ENCODE data around the gene ZNF415.

DNA sequence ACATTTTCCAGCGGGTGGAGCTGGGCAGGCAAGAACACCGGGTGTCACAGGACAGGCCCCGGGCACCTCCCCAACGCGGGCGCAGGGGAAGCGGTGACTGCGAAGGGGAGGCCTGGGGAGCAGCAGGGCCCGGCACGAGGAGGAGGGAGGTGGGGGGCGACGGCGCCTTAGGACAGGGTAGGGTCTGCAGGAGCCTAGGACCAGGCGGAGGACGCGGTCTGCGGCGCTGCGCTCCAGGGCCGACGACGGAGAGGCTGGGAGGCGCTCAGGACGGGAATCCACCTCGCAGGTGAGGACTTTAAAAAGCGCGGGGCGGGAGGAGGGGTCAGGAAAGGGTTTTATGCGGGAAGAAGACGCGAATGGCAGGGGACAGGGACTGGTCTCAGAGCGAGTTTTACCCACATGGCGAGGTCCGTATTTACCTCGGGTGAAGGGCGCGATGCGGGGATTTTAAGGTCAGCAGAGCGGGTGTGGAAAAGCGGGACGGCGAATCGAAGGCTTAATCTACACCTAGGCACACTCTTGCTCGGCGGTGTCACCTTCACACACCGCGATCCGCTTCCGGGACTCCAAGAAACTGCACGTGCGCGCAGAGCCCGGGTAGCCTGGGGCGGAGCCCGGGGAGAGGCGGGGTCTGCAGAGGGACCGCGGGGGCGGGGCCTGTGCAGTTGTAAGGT, 74.7 kb downstream of the ZNF415 start:
- TF ChIP-seq, protein P1, sequence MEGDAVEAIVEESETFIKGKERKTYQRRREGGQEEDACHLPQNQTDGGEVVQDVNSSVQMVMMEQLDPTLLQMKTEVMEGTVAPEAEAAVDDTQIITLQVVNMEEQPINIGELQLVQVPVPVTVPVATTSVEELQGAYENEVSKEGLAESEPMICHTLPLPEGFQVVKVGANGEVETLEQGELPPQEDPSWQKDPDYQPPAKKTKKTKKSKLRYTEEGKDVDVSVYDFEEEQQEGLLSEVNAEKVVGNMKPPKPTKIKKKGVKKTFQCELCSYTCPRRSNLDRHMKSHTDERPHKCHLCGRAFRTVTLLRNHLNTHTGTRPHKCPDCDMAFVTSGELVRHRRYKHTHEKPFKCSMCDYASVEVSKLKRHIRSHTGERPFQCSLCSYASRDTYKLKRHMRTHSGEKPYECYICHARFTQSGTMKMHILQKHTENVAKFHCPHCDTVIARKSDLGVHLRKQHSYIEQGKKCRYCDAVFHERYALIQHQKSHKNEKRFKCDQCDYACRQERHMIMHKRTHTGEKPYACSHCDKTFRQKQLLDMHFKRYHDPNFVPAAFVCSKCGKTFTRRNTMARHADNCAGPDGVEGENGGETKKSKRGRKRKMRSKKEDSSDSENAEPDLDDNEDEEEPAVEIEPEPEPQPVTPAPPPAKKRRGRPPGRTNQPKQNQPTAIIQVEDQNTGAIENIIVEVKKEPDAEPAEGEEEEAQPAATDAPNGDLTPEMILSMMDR (IDR thresholded peaks at IDR 0.05) = no peak
- no peak for TF ChIP-seq EP300 (IDR thresholded peaks at IDR 0.05)
- TF ChIP-seq POLR2A (IDR thresholded peaks at IDR 0.05) = no peak
- no peak for TF ChIP-seq POLR2AphosphoS5 (IDR thresholded peaks at IDR 0.05)
